Mesothelial cell of epicardium (in vitro differentiated cells): Measurements from ENCODE around the gene CASK. TPM values are rescaled to one million over a fixed set of nuclear protein-coding genes. Genes with fewer than 3 reads are reported as not detected.

Source experiments
- DNase-seq, 2 experiments: peaks; one replicate each; pipeline ENCODE4 v3.0.0; 2021; ENCODE audit warnings: low spot score in 2 of 2; ENCODE audit not compliant: unreplicated experiment in 2 of 2
- H3K27ac Mint-ChIP-seq: 2 replicates; pipeline ENCODE4 v1.8.0; 2021; ENCODE audit warnings: mixed read lengths
- H3K27me3 Mint-ChIP-seq: 2 replicates; pipeline ENCODE4 v1.8.0; 2021; ENCODE audit warnings: low read depth, mixed read lengths
- H3K36me3 Mint-ChIP-seq: 2 replicates; pipeline ENCODE4 v1.8.0; 2021; ENCODE audit warnings: mixed read lengths
- H3K4me1 Mint-ChIP-seq: 2 replicates; pipeline ENCODE4 v1.8.0; 2021; ENCODE audit warnings: mixed read lengths
- H3K4me3 Mint-ChIP-seq: 2 replicates; pipeline ENCODE4 v1.8.0; 2021; ENCODE audit warnings: mild to moderate bottlenecking, moderate library complexity, mixed read lengths
- H3K9me3 Mint-ChIP-seq: 2 replicates; pipeline ENCODE4 v1.8.0; 2021; ENCODE audit warnings: mixed read lengths
- CTCF ChIP-seq: fragments of 200-600 bp; sonication (generic); IDR thresholded peaks from one replicate; pipeline ENCODE4 v1.5.0; 2021; ENCODE audit warnings: antibody characterized with exemption; ENCODE audit not compliant: unreplicated experiment
- total RNA-seq: library from RNA; stranded (reverse); gene quantifications from 3 replicates; pipeline ENCODE4 v1.2.1, GENCODE V29; 2021

Gene CASK
- total RNA-seq, 1 donor from 2014 or later: 70.3 TPM

- Mint-ChIP-seq H3K27ac (no peak overlapping the region), H3K4me3 (no peak overlapping the region), H3K4me1 (no peaks in the 10 kb centered on the region), H3K9me3 (peaks cover 41% of the 10 kb centered on the region), H3K36me3 (peaks cover 14% of the 10 kb centered on the region), H3K27me3 (no peaks in the 10 kb centered on the region)
- no peak for DNase-seq
- no peak for TF ChIP-seq CTCF
Observed at GRCh38 chrX:41802958-41803357, 120.4 kb downstream of the CASK start.

- Mint-ChIP-seq H3K4me3 (no peak overlapping the region), H3K36me3 (peaks cover 14% of the 10 kb centered on the region), H3K9me3 (peaks cover 23% of the 10 kb centered on the region), H3K27ac (no peak overlapping the region), H3K4me1 (peaks cover 2% of the 10 kb centered on the region), H3K27me3 (no peaks in the 10 kb centered on the region)
- no peak for TF ChIP-seq CTCF
- DNase-seq: no peak
Observed at GRCh38 chrX:41799661-41800060, 123.7 kb downstream of the CASK start.

GRCh38 chrX:41796577-41796976 is 126.8 kb downstream of the CASK start:
- Mint-ChIP-seq H3K4me1 (peaks cover 2% of the 10 kb centered on the region), H3K36me3 (peaks cover 3% of the 10 kb centered on the region), H3K27me3 (no peaks in the 10 kb centered on the region), H3K27ac (no peak overlapping the region), H3K4me3 (no peak overlapping the region), H3K9me3 (peaks cover 9% of the 10 kb centered on the region)
- DNase-seq: no peak
- no peak for TF ChIP-seq CTCF

GRCh38 chrX:41796046-41796445 is 127.3 kb downstream of the CASK start:
- no peak for TF ChIP-seq CTCF
- DNase-seq: no peak
- Mint-ChIP-seq H3K4me3 (no peak overlapping the region), H3K27me3 (no peaks in the 10 kb centered on the region), H3K9me3 (peaks cover 4% of the 10 kb centered on the region), H3K27ac (no peak overlapping the region), H3K4me1 (peaks cover 2% of the 10 kb centered on the region), H3K36me3 (no peaks in the 10 kb centered on the region)

- peaks cover 25% of the 10 kb centered on the region for H3K9me3 Mint-ChIP-seq
- no peak for TF ChIP-seq CTCF
Observed at GRCh38 chrX:41789374-41789773, 134.0 kb downstream of the CASK start.

GRCh38 chrX:41785685-41786084 is 137.7 kb downstream of the CASK start:
- TF ChIP-seq CTCF: no peak
- peaks cover 15% of the 10 kb centered on the region for H3K36me3 Mint-ChIP-seq
- no peaks in the 10 kb centered on the region for H3K27me3 Mint-ChIP-seq
- peaks cover 25% of the 10 kb centered on the region for H3K9me3 Mint-ChIP-seq
- no peak overlapping the region for H3K27ac Mint-ChIP-seq
- DNase-seq: no peak
- peaks cover 4% of the 10 kb centered on the region for H3K4me1 Mint-ChIP-seq
- H3K4me3 Mint-ChIP-seq: no peak overlapping the region

More at GRCh38 chrX:41789374-41789773, 134.0 kb downstream of the CASK start:
- Mint-ChIP-seq H3K27ac (no peak overlapping the region), H3K4me3 (no peak overlapping the region), H3K4me1 (peaks cover 4% of the 10 kb centered on the region), H3K27me3 (no peaks in the 10 kb centered on the region), H3K36me3 (peaks cover 10% of the 10 kb centered on the region)
- DNase-seq: no peak
